Right ventricle myocardium superior (tissue), 1 donor: ENCODE results near the gene CACNA2D4. TPM values are rescaled to one million over a fixed set of nuclear protein-coding genes. Genes with fewer than 3 reads are reported as not detected.

Experiments
- ATAC-seq: fragments of 200-7000 bp; cut with Tn5 transposase; one replicate; pipeline ENCODE4 v1.9.1; 2020; ENCODE audit warnings: mild to moderate bottlenecking; ENCODE audit not compliant: poor library complexity
- DNase-seq: peaks from one replicate; pipeline ENCODE4 v3.0.0-alpha.2; 2020
- intact Hi-C: fragments of 100-400 bp; cut with DNase I; formaldehyde crosslinking; loops from one replicate; pipeline ENCODE4 v1.11.2; 2022
- total RNA-seq: library from RNA; stranded (reverse); fragmentation: NEBNext Ultra II Directional; extraction: Animal tissue kit (Norgen Biotek cat#: 25700); gene quantifications from one replicate; pipeline ENCODE4 v1.2.1, GENCODE V29; 2021
- donor health status: DM: no; HTN: yes; CAD: no; lungs with severe emphysema.

CACNA2D4 gene
- total RNA-seq, 1 donor from 2014 or later = 1.0 TPM

- DNase-seq (no peak), ATAC-seq (no peak)
- intact Hi-C loops = no loop called here
Measured at GRCh38 chr12:1792406-1792805, 126.0 kb downstream of the CACNA2D4 start.

- peak; percentile 71 for DNase-seq
- intact Hi-C loops = loop anchor here (2.0 kb wide), 1 partner anchor 138 kb away; no protein-coding TSS in a partner anchor
- peak; percentile 54 for ATAC-seq
Measured at GRCh38 chr12:1791104-1791841, 127.2 kb downstream of the CACNA2D4 start.

- no peak for ATAC-seq
- intact Hi-C loops = loop anchor here (2.0 kb wide), 1 partner anchor 138 kb away; no protein-coding TSS in a partner anchor
- DNase-seq = no peak
Measured at GRCh38 chr12:1790444-1790843, 128.0 kb downstream of the CACNA2D4 start.

GRCh38 chr12:1787714-1788113 is 130.7 kb downstream of the CACNA2D4 start:
- intact Hi-C loops = no loop called here
- ATAC-seq = no peak
- DNase-seq = no peak

GRCh38 chr12:1782215-1782614 is 136.2 kb downstream of the CACNA2D4 start:
- intact Hi-C loops = no loop called here
- no peak for DNase-seq
- ATAC-seq = no peak

GRCh38 chr12:1781772-1782171 is 136.7 kb downstream of the CACNA2D4 start:
- DNase-seq = no peak
- intact Hi-C loops = no loop called here
- no peak for ATAC-seq

GRCh38 chr12:1779783-1780182 is 138.7 kb downstream of the CACNA2D4 start:
- intact Hi-C loops = no loop called here
- peak; percentile 38 for ATAC-seq
- DNase-seq = no peak

GRCh38 chr12:1778911-1779310 is 139.5 kb downstream of the CACNA2D4 start:
- ATAC-seq (peak; percentile 40), DNase-seq (no peak)
- intact Hi-C loops = no loop called here

- ATAC-seq = no peak
- no peak for DNase-seq
- intact Hi-C loops = no loop called here
Measured at GRCh38 chr12:1777798-1778197, 140.7 kb downstream of the CACNA2D4 start.

GRCh38 chr12:1776170-1776921 is 142.1 kb downstream of the CACNA2D4 start:
- DNase-seq (no peak), ATAC-seq (no peak)
- intact Hi-C loops = no loop called here

- ATAC-seq (peak; percentile 67), DNase-seq (no peak)
- intact Hi-C loops = no loop called here
Measured at GRCh38 chr12:1773937-1774655, 144.4 kb downstream of the CACNA2D4 start.

- intact Hi-C loops = no loop called here
- ATAC-seq (no peak), DNase-seq (no peak)
Measured at GRCh38 chr12:1769809-1770494, 148.5 kb downstream of the CACNA2D4 start.

GRCh38 chr12:1768615-1769014 is 149.8 kb downstream of the CACNA2D4 start:
- intact Hi-C loops = no loop called here
- no peak for ATAC-seq

GRCh38 chr12:1767407-1768090 is 150.9 kb downstream of the CACNA2D4 start:
- intact Hi-C loops = no loop called here
- DNase-seq = no peak

More at GRCh38 chr12:1768615-1769014, 149.8 kb downstream of the CACNA2D4 start:
- DNase-seq = no peak

GRCh38 chr12:1766110-1766509 is 152.3 kb downstream of the CACNA2D4 start:
- DNase-seq (no peak), ATAC-seq (no peak)
- intact Hi-C loops = no loop called here

More at GRCh38 chr12:1767407-1768090, 150.9 kb downstream of the CACNA2D4 start:
- ATAC-seq = no peak

GRCh38 chr12:1763153-1763552 is 155.3 kb downstream of the CACNA2D4 start:
- intact Hi-C loops = no loop called here
- ATAC-seq = no peak

GRCh38 chr12:1761857-1762256 is 156.6 kb downstream of the CACNA2D4 start:
- DNase-seq (no peak), ATAC-seq (no peak)
- intact Hi-C loops = no loop called here

More at GRCh38 chr12:1763153-1763552, 155.3 kb downstream of the CACNA2D4 start:
- no peak for DNase-seq
